ENCODE data around the gene CRACDL.

Gene CRACDL

GRCh38 chr2:98833172-98833916 is 102.7 kb downstream of the CRACDL start:
- in situ Hi-C loops (cut with MboI; ENCODE audit: low pct_unique_long_range_greater_than_20kb, low sequenced_read_pairs), result loop anchor here (25.0 kb wide), 1 partner anchor 196 kb away; no protein-coding TSS in a partner anchor
- no peak for DNase-seq

GRCh38 chr2:98832172-98832571 is 103.9 kb downstream of the CRACDL start:
- no peak for DNase-seq
- in situ Hi-C loops (cut with MboI; ENCODE audit: low pct_unique_long_range_greater_than_20kb, low sequenced_read_pairs), result loop anchor here (25.0 kb wide), 1 partner anchor 195 kb away; no protein-coding TSS in a partner anchor

GRCh38 chr2:98830571-98831145 is 105.4 kb downstream of the CRACDL start:
- in situ Hi-C loops (cut with MboI; ENCODE audit: low pct_unique_long_range_greater_than_20kb, low sequenced_read_pairs), result loop anchor here (25.0 kb wide), 1 partner anchor 193 kb away; no protein-coding TSS in a partner anchor
- DNase-seq, result no peak

- in situ Hi-C loops (cut with MboI; ENCODE audit: low pct_unique_long_range_greater_than_20kb, low sequenced_read_pairs), result loop anchor here (25.0 kb wide), 1 partner anchor 192 kb away; no protein-coding TSS in a partner anchor
- no peak for DNase-seq
These were observed 106.3 kb downstream of the CRACDL start for GRCh38 chr2:98829581-98830270.

GRCh38 chr2:98828793-98829371 is 107.1 kb downstream of the CRACDL start:
- in situ Hi-C loops (cut with MboI; ENCODE audit: low pct_unique_long_range_greater_than_20kb, low sequenced_read_pairs), result loop anchor here (25.0 kb wide), 1 partner anchor 192 kb away; no protein-coding TSS in a partner anchor
- peak; percentile 64 for DNase-seq

- in situ Hi-C loops (cut with MboI; ENCODE audit: low pct_unique_long_range_greater_than_20kb, low sequenced_read_pairs), result loop anchor here (25.0 kb wide), 1 partner anchor 191 kb away; no protein-coding TSS in a partner anchor
- DNase-seq, result no peak
These were observed 107.7 kb downstream of the CRACDL start for GRCh38 chr2:98828369-98828744.

- in situ Hi-C loops (cut with MboI; ENCODE audit: low pct_unique_long_range_greater_than_20kb, low sequenced_read_pairs), result loop anchor here (25.0 kb wide), 1 partner anchor 190 kb away; no protein-coding TSS in a partner anchor
- DNase-seq, result no peak
These were observed 108.2 kb downstream of the CRACDL start for GRCh38 chr2:98827625-98828368.

- DNase-seq, result no peak
- in situ Hi-C loops (cut with MboI; ENCODE audit: low pct_unique_long_range_greater_than_20kb, low sequenced_read_pairs), result loop anchor here (25.0 kb wide), 1 partner anchor 190 kb away; no protein-coding TSS in a partner anchor
These were observed 109.2 kb downstream of the CRACDL start for GRCh38 chr2:98826856-98827255.

- no peak for DNase-seq
- in situ Hi-C loops (cut with MboI; ENCODE audit: low pct_unique_long_range_greater_than_20kb, low sequenced_read_pairs), result loop anchor here (25.0 kb wide), 1 partner anchor 189 kb away; no protein-coding TSS in a partner anchor
These were observed 110.2 kb downstream of the CRACDL start for GRCh38 chr2:98825858-98826257.

GRCh38 chr2:98825404-98825803 is 110.6 kb downstream of the CRACDL start:
- in situ Hi-C loops (cut with MboI; ENCODE audit: low pct_unique_long_range_greater_than_20kb, low sequenced_read_pairs), result loop anchor here (25.0 kb wide), 1 partner anchor 188 kb away; no protein-coding TSS in a partner anchor
- DNase-seq, result no peak

GRCh38 chr2:98825020-98825350 is 111.0 kb downstream of the CRACDL start:
- in situ Hi-C loops (cut with MboI; ENCODE audit: low pct_unique_long_range_greater_than_20kb, low sequenced_read_pairs), result loop anchor here (25.0 kb wide), 1 partner anchor 188 kb away; no protein-coding TSS in a partner anchor
- DNase-seq, result no peak

- peak; percentile 49 for DNase-seq
- in situ Hi-C loops (cut with MboI; ENCODE audit: low pct_unique_long_range_greater_than_20kb, low sequenced_read_pairs), result loop anchor here (25.0 kb wide), 1 partner anchor 187 kb away; no protein-coding TSS in a partner anchor
These were observed 111.6 kb downstream of the CRACDL start for GRCh38 chr2:98824256-98825019.

- no peak for DNase-seq
- in situ Hi-C loops (cut with MboI; ENCODE audit: low pct_unique_long_range_greater_than_20kb, low sequenced_read_pairs), result no loop called here
These were observed 112.5 kb downstream of the CRACDL start for GRCh38 chr2:98823196-98824170.

- in situ Hi-C loops (cut with MboI; ENCODE audit: low pct_unique_long_range_greater_than_20kb, low sequenced_read_pairs), result no loop called here
- no peak for DNase-seq
These were observed 113.5 kb downstream of the CRACDL start for GRCh38 chr2:98822301-98823164.

- no peak for DNase-seq
- in situ Hi-C loops (cut with MboI; ENCODE audit: low pct_unique_long_range_greater_than_20kb, low sequenced_read_pairs), result no loop called here
These were observed 114.3 kb downstream of the CRACDL start for GRCh38 chr2:98821629-98822135.
